NAMALWA (cell line): ENCODE results near the gene SCTR.

Experiments used
- DNase-seq: peaks from one replicate; pipeline ENCODE4 v3.0.0-alpha.2; 2015; ENCODE audit warnings: low spot score

SCTR gene

DNA sequence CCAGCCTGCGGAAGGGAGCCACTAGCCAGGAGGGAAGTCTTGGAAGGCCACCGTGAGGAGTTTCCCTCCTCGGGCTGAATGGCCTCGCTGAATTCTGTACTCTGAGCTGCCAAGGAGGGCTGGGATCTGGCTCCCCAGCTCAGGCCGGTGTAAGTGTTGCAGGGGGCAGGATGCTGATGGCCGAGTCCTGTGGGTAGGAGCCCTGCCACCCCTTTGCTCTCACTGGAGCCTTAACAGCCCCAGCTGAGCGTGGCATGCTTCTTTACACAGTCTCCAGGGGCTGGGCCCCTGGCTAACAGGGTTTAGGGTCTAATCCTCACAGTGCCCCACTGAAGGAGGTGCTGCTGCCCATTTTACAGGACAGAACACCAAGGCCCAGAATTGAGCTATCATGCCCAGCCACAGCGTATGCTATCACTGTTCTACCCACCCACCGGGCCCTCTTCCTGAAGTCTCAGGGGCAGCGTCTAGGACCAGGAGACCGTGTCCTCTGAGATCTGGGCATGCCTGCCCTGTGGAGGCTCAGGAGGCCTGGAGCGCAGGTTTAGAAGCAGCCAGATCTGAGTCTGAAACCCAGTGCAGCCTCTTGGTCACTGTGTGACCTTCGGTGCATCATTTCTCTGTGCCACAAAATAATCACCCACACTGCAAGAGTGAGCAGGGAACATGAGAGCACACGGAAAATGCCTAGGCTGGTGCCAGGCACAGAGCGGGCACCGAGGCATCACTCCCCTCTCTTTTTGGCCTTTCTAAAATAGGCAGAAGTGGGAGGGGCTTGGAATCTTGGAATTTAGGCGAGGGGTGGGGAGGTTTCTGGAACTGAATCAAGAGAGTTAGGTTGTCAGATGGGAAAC lies 49.7 kb downstream of the SCTR start:
- DNase-seq: no peak

DNA sequence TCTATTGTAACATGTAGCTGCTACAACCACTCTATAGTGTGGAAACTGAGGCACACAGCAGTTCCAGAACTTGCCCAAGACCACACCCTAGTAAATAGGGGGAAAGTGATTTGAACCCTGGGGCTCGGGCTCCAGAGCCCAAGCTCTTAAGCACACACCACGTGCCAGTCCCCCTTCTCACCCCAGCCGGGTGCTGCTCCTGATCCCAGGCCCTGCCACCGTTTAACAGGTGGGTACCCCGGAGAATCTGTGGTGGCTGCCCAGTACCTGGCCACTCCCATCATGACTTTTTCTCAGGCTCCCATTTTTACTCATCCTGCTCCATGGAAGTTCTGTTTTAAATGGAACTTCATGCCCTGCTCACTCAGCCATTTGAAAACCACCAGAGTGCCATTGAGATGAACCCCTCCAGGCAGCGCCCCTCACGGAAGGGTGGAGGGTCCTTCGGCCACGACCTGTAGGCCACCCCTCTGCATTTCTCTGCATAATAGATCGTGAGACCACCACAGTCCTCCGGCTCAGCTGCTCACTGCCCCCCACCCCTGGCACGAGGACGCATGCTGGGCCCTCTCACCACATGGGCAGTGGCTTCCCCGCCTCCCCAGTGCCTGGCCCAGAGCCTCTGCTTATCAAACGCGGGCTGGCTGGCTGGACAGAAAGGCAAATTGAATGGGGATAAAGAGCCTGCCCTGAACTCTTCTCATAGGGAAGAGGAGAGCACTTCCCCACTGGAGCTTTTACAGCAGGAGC lies 50.5 kb downstream of the SCTR start:
- DNase-seq: no peak

DNA sequence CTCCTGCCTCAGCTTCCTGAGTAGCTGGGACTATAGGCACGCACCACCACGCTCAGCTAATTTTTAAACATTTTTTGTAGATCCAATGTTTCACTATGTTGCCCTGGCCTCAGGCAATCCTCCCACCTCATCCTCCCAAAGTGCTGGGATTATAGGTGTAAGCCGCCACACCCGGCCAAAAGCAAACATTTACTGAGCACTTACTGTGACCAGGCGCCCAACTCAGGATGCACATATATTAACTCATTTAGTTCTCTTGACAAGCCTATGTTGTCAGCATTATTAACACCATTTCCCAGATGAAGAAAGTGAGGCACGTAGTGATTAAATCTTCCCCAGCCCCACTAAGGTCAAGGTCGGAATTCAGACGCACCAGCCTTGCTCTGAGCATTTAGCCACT lies 51.5 kb downstream of the SCTR start:
- no peak for DNase-seq

DNA sequence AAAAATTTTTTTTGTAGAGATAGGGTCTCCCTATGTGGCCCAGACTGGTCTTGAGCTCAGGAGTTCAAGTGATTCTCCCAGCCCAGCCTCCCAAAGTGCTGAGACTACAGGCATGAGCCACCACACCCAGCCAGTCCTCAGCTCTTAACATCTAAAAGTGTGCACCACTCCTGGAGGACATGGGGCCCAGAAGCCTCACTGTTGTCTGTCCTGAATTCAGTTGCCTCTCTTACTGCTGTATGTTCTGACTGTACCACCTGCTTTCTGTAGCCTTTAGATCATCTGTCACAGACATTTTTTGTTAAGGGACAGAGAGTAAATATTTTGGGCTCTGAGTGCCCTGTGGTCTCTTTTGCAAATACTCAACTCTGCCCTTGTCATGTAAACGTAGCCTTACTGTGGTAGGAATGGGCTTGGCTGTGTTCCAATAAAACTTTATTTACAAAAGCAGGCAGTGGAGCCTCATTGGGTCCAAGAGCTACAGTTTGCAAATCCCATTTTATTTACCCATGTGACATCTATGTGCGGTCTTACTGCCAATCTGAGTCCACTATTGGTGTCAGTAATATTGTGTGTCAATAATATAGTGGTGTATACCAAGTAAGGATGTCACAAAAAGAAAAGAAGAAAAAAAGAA lies 54.5 kb downstream of the SCTR start:
- DNase-seq: no peak

DNA sequence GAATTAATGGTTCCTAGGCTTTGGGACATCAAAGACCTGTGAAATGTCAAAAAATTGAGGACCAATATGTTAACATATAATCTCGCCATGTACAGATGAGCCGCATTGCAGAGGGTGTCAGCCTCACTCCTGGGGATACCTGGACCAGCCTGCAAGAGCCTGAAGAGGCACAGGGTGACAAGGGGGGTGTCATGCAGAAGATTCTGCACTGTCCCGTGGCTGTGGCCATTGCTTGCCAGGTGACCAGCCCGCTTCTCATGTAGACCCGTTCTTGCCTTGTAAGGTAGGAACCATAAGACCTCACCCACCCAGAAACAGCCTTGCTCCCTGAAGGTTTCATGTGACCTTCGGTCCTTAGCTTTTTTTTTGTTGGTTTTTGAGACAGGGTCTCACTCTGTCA lies 55.2 kb downstream of the SCTR start:
- no peak for DNase-seq

DNA sequence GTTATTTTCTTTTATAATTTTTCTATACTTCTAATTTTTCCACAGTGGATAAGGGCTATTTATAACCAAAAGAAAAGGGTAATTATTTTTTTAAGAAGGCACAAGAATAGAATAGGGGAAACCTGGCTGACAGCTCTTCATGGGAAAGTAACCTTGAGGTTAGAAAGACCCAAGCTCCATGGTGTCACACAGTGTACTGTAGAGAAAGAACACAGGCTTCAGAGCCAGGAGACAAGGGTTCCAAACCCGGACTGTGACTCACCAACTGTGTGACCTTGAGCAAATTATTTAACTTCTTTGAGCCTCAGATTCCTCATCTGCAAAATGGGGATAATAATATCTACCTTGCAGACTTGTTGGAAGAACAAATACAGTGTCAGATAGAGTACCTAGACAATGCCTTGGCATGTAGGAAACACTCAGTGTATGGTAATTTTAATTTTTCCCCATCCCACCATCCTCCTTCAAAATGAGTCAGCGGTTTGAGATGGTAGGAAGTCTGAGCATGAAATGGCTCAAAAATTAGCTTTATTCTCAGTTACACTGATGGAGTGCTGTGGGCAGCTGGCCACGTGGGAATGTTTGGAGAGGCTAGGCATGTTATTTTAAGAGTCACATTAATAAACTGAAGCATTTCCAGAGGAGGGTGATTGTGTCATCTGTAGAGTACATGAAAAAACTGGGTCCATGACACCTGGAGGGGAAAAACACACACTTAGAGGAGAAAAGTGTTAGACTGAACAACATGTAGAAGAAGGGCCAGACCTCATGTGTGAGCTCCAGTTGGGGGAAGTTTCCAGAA lies 55.9 kb downstream of the SCTR start:
- no peak for DNase-seq

DNA sequence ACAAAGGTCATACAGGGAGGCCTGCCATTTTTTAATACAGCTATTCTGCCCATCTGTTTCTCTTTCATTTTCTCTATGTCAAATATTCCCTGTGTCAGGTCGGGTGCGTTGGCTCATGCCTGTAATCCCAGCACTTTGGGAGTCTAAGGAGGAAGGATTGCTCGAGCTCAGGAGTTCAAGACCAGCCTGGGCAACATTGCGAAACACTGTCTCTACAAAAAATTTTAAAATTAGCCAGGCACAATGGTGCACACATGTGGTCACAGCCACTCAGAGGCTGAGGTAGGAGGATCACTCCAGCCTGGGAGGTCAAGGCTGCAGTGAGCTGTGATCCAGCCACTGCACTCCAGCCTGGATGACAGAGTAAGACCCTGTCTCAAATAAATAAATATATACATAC lies 57.9 kb downstream of the SCTR start:
- no peak for DNase-seq

DNA sequence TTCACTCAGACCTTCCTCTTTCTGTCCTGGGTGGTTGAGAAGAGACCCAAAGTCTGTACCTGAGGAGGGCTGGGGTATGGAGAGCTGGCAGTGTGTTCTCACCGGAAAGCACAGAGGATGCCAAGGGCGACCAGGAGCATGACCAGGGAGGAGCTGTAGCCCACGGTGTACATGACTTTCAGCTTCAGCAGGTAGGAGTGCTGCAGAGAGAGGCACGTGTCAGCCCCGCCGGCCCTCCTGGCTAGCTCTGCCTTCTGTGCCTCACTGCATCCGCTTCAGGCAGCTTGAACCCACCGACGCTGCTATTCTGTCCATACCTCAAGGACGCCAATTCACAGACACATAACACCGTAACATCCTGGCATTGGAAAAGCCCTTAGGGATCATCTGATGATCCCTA lies 58.6 kb downstream of the SCTR start:
- DNase-seq: no peak

DNA sequence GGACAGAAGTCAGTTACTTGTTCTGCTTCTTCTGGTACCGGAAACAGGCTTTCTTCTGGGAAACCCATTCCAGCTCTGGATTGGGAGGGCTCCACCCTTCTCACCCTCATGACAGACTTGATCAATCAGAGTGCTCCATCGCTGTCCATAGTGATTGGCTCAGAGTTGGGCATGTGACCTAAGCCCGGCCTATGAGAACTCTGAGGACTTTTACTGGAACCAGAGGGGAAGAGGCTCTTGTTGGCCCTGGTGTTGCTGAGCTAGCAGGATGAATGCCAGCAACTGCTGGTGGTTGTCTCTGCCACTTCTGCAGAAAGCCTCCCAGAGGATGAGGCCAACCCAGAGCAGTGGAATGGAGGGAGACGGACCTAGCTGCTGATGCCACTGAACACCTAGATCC lies 59.3 kb downstream of the SCTR start:
- DNase-seq: peak; percentile 19

DNA sequence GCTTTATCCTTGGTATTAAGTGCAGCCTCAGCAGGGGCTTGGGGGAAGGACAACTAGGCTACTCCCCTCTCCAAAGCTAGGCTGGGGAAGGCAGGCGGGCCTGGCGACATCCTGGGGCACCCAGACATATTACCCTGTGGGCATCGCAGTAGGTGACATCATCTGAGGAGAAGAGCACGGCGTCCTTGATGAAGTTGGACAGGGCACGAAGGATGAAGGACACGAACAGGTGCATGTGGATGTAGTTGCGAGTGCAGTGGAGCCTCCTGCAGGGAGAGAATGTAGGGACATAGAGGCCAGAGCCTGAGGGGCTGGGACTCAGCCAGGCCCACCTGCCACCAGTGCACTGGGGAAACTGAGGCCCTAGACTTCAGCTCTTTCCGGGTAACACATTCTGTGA lies 60.3 kb downstream of the SCTR start:
- no peak for DNase-seq

DNA sequence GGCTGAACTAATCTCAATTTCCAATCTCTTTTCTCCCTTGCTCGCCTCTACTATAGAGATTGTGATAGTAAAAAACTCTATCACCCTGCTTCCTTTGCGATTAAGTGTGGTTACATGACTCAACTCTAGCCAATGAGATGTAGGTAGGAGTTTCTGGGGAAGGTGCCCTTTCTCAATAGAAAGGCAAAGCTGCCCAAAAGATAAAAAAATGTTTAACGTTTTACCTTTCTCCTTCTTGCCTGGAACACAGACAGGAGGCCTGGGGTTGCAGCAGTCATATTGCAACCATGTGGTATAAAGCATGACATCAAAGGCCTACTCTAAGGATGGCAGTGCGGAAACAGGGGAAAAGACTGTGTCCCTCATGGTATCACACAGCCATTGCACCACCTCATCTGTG lies 61.1 kb downstream of the SCTR start:
- DNase-seq: no peak

DNA sequence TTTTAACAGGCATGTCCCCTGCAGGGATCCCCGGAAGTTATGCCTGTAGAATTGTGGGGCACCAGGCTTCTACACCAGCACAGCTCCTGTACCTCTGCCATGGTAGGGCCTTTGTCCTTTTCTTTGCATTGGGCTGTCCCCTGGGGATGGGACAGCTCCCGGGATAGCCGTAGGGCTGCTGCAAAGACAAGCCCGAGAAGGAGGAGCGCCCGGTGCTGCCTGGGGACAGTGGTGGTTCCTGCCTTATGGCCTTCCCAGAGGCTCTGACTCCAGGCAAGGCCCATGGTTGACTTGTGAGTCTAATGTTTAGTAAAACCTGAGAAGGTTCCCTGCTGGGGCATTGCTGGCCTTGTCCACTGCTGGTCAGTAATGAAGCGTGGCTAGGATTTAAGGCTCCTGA lies 61.7 kb downstream of the SCTR start:
- DNase-seq: no peak

DNA sequence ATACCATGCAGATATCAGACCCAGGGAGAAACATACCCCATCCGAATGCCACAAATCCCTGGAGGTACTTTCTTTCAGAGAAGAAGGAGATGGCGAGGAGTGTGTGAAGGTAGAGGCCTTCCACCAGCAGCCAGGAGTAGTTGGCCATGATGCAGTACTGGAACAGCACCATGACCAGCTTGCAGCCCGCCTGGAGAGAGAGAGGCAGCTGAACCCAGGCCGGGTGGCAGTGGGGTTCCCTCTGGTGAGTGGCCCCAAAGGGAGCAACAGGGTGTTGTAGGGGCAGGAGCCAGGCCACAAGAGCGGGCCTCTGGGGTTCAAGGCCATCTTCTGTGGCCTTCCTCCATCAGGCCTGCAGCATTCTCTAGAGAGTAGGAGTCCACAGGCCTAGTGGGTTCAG lies 62.5 kb downstream of the SCTR start:
- no peak for DNase-seq

DNA sequence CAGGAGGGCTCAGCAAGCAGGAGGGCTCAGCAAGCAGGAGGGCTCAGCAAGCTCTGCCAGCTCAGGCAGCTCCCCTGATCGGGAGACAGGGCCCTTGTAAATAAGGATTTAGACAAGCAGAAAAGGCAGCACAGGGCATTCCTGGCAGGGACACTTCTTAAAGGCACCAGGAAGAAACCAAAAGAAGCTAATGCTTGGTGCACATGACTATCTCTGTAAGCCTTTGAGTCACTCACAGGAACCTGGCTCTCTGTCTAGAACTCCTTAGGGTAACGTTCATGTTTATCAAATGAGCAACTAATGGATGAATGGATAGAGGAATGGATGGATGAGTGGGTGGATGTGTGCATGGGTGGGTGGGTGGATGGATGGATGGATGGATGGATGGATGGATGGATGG lies 64.2 kb downstream of the SCTR start:
- DNase-seq: no peak

DNA sequence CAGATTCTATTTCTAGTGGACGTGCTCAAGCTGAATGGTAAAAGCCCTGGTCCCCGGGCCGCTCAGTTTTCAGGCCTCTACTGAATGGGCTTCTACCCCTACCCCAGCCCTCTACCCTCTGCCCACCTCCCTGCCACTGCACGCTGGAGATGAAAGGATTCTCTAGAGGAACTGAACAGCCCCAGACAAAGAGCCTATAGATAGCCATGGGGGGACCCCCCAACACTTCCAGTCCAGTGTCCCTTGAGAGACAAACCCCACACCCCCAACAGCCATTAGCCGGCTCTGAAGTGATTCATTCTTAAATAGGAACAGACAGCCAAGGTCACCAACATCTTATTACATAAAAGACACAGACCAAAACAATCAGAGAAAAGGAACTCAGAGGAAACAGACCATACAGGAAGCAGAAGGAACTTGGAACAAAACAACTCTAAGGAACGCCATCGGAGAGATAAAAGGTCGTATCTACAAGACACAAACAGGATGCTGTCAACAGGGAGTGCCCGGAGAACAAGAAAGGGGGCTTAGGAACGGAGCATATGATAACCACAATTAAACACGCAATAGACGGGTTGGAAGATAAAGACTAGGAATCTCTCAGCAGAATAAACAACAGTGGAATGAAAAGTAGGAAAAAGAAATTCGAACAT lies 69.1 kb downstream of the SCTR start:
- no peak for DNase-seq

DNA sequence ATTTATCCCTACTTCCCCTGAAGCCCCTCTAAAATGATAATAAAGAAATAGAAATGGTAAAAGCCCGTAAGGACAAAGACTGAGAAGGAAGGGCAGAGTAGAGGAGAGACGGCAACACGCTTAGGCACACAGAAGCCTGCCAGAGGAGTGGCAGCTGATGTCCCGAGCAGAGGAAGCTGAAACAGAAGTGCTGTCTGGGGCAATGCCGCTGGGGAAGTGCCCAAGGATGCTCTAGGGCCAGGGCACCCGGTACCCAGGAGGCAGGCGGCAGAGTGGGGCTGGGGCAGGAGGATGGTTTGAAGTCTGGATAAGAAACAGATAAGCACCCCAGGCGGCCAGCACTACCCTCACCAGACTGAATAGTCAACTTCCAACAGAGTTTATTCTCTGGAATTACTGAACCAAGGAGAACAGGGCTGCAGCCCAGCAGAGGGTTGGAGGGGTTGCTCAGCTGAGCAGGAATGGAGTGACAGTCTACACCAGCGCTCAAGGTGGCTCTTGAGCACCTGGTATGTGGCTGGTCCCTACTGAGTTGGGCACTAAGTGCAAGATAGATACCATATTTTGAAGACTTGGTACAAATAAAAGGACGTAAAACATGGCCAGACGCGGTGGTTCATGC lies 70.2 kb downstream of the SCTR start:
- DNase-seq: no peak

DNA sequence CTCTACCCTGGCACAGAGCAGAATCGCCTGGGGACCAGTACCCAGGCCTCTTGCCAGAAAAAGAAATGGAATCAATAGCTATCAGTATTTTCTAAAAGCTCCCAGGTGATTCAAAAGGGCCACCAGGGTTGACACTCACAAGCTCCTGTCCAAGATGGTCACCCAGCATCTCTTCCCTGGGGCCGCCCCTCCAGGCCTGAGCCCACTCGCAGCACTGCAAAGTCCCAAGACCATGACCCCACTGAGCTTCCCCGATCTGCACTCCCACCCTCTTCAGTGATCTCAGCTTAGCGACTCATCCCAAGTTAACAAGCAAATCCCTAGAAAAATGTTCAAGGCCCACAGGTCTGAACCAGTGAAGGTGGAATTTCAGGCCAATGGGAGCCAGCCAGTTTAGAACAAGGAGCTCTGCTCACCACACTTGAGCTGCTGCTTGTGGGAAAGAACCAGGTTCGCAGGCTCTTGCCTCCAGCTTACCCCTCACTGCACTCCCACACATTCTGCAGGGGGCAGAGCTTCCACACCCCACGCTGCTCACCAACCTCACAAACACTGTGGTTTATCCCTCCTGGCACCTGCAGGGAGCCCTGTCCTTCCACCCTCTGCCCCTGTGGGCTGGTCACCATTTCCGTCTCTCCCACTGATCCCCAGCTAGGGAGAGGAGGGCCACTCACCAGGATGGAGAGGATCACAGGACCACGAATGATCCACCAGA lies 72.8 kb downstream of the SCTR start:
- DNase-seq: no peak

DNA sequence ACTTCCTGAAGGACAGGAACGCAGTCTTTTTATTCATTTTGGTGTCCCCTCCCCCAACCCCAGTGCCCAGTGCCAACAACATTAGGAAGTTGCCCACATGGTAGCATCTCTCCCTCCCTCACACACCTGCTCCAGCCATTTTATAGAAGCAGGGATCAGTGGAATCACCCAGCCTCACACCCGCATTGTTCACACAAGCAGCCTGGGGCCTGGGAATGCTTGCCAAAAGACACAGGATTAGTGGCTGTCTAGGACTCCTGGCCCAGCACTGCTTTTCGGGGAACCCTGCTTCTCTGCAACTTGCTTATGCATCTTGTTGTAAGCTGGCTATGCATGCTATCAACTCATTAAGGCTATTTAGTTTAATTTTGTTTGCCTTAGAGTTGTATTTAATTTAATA lies 74.8 kb downstream of the SCTR start:
- DNase-seq: no peak

DNA sequence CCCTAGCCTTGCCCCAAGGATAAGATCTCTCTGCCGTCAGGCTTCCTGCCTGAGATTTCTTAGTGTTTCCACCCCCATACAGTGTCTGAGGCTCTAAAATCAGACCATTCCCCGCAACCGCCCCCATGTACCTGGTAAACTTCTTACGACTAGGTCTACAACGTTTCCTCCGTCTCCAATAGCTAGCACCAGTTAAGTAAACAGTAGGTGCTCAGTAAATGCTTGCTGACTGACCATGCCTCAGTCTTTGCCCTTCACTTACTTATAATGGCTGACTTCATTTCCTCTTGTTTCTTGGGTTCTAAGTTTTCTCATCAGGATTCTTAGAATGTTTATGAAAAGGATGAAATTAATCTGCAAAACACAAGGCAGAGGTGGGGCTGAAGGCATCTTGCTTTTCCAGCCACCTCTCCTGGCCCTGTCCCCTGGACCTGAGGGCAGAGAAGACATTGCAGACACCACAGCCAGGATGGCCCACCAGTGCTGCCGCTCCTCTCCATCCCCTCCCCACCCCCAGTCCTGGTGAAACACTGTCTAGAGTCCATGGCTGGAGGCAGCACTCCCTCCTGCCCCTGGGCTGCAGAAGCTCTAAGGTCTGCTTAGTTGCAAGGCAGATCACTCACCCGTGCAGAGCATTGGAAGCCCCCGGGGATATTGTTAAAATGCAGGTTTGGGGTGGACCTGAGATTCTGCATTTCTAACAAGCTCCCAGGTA lies 75.7 kb downstream of the SCTR start:
- DNase-seq: no peak

DNA sequence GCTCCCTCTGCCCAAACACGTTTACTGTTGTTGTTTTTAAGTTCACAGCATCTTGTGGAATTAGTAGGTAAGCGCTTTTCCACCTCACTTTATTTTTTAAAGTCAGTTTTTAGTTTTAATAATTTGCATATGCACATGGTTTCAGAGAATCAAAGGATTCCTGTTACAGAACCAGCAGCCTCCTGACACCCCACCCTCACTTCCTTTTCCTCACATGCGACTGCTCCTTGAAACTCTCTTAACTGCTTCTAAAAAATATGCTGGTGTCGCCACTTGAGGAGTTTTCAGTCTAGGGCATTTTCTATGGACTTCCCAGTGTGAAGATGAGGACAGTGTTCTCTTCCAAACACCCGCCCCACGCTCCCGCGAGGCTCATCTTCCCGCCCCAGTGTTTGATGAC lies 78.2 kb downstream of the SCTR start:
- no peak for DNase-seq
